GM21381 (cell line): ENCODE results near the gene KATNB1.

Experiments
- ATAC-seq: cut with Tn5 transposase; IDR thresholded peaks from one replicate; pipeline ENCODE4 v1.9.1; 2021; ENCODE audit warnings: mild to moderate bottlenecking, moderate library complexity; ENCODE audit not compliant: unreplicated experiment

Gene KATNB1

GRCh38 chr16:57735755-57736418 is at the start of gene KATNB1:
KATNB1 (plus strand) TSS chr16:57735770; CDS start chr16:57737244, 1,474 bp downstream.
- no peak for ATAC-seq

DNA sequence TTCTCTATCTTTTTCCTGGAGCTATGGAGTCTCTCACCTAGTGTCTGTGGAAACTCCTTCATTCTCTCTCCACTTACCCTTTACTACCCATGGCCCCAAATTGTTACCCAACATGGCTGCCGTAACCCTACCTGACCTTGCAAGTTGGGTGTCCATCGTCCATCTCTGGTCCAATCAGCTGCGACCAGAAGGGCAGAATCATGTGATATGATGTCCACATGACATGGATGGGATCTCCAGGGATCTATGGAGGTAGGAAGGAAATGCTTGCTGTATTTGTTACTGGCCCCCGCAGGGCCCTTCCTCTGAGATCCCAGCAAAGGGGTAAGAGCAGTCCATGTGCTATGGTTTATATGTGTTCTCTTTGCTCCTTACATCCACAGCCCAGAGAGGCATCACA is 49.0 kb upstream of the KATNB1 start:
- no peak for ATAC-seq

DNA sequence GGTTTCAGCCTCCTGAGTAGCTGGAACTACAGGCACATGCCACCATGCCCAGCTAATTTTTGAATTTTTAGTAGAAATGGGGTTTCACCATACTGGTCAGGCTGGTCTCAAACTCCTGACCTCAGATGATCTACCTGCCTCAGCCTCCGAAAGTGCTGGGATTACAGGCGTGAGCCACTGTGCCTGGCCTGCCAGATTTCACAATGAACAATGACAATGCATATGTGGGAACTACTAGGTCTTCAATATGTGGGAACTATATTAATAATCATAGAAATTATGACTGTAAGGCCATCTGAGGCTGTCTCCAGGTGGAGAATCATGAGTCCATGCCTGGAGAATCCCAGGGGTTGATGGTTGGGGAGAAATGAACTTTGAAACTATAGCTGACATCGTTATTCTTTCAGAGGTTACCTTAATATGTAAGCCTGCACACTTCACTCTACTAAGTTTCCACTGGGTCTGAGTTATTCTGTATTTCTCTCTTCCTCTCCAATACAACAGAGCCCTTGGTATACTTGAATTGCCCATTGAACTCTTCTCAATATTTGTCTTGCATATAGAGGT is 48.1 kb upstream of the KATNB1 start:
- no peak for ATAC-seq

DNA sequence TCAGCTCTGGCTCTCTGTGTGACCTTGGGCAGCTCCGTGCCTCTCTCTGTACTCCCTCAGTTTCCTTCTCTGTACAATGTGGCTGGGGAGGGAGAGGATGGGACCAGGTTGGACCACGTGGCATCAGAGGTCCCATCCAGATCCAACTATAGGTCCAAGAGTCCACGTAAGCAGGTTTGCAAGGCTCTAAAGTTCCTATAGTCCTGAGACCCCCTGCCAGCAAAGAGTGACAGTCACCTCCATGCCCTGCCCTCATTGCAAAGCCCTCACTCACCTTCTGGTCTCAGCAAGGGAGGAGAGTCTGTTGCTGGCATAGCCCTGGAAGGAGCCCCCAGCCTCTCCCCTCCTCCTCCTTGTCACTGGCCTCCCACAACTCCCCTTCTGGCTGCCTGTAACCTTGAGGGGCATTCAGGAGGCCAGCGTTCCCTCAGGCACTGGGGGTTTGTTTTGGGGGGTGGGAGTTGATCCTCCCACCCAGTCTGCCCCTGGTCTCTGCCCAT is 47.0 kb upstream of the KATNB1 start:
- no peak for ATAC-seq

DNA sequence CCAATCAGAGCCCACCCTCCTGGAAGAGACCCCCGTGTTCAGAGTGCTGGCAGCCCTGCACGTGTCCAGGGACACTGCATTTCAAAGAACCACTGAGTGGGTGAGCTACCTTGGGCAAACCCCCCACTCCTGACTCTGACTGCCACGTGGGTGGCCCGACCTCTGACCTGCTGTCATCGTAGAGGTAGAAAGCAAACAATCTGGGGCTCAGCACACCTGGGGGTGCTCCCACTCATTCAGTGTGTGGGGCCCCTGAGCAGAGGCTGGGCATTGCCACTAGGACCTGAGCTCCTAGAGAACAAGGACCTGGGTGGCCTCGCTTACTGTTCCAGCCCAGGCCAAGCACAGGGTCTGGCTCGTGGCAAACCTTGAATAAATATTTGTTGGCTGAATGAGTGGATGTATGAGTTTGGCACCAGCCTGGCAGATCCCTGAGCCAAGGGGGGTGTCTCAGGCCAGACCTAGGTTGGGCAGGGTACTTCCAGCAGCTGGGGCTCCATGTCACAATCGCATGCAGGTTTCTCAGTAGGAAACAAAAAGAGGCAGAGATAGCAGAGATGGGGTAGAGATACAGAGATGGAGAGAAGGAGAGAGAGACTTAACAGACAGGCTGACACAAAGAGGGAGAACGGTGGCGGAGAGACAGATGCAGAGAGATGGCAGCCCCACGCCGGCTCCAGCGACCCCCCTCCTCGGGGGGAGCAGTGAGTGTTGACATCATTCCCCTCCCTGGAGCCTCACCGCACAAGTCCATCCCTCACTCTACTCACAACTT is 46.4 kb upstream of the KATNB1 start:
- no peak for ATAC-seq

GRCh38 chr16:57689762-57690558 is 45.6 kb upstream of the KATNB1 start:
- ATAC-seq, result peak; percentile 56

DNA sequence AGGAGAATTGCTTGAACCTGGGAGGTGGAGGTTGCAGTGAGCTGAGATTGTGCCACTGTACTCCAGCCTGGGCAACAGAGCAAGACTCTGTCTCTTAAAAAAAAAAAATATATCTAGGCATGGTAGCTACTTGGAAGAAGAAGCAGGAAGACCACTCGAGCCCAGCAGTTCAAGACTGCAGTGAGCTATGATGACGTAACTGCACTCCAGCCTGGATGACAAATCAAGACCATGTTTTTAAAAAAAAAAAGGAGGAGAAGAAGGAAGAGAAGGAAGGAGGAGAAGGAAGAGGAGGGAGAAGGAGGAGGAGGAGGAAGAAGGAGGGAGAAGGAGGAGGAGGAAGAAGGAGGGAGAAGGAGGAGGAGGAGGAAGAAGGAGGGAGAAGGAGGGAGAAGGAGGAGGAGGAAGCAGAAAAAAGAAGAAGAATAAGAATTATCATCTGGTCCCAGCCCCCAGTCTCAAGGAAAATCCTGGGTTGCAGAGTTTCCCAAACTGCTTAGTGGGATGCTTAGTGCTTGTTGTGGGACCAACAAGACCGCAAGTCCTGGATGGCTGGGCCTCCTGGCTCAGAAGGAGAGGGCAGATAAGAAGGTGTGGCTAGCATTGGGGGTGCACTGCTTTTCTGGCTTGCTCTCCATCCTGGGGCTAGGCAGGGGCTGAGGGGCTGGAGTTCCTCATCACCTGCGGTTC is 44.6 kb upstream of the KATNB1 start:
- ATAC-seq, result no peak

GRCh38 chr16:57692636-57693035 is 42.9 kb upstream of the KATNB1 start:
- no peak for ATAC-seq

DNA sequence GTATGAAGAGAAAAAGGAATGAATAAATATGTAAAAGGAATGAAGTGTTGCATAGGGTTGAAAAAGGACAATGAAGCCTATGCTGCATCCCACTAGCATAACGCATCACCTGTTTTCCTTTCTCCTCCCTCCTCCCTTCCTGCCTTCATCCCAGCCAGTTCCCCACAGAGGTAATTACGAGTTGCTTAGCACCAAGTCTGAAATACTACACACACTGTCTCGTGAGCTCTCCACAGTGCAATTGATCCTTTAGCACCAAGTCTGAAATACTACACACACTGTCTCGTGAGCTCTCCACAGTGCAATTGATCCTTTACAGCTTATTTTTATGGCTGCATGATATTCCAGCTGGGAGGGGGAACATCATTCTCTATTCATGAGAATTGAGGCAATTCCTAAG is 42.0 kb upstream of the KATNB1 start:
- no peak for ATAC-seq

GRCh38 chr16:57694231-57694724 is 41.3 kb upstream of the KATNB1 start:
- no peak for ATAC-seq

- ATAC-seq, result no peak
These were observed 40.6 kb upstream of the KATNB1 start, which contains the start of gene DRC7 for GRCh38 chr16:57694725-57695679. DRC7 (plus strand) TSS chr16:57694806; CDS start chr16:57697950, 3,144 bp downstream.

GRCh38 chr16:57695680-57696069 is 39.9 kb upstream of the KATNB1 start:
- no peak for ATAC-seq

- ATAC-seq, result no peak
These were observed 39.3 kb upstream of the KATNB1 start for GRCh38 chr16:57696240-57696639.

DNA sequence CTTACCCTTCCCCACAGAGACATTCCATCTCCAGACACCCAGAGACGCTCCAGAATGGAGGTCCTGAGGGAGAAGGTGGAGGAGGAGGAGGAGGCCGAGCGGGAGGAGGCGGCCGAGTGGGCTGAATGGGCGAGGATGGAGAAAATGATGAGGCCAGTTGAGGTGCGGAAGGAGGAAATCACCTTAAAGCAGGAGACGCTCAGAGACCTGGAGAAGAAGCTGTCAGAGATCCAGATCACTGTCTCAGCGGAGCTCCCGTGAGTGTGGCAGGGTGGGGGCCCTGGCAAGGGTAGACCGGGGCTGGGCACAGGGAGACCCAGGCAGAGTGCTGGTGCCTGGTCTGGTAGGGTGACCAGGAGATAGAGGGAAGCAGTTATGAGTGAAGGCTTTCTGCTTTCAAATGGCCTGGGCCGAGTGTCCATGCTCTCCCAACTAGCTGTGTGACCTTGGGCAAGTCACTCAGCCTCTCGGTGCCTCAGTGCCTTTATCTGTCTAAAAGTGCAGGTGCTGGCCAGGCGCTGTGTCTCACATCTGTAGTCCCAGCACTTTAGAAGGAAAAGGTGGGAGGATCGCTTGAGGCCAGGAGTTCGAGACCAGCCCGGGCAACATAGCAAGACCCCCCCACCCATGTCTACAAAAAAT is 37.6 kb upstream of the KATNB1 start:
- ATAC-seq, result no peak

DNA sequence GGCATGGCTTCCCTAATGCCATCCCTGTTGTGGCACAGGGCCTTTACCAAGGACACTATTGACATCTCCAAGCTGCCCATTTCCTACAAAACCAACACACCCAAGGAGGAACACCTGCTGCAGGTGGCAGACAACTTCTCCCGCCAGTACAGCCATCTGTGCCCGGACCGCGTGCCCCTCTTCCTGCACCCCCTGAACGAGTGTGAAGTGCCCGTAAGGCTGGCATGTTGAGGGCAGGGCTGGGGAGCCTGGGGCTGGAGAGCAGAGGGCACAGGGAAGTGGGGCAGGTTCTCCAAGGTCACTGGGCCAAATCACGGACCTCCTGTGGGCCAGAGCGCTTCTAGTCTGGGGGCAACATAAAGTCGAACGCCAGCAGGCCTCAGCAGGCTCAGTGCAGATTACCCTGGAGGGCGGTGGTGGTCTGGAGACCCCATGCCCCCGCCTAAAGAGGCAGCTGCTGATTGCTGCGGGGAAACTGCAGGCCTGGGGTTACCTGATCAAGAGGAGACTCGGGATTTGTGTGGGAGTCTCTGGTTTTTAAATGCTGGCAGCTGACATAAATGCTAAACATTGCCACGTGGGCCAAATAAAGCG is 36.7 kb upstream of the KATNB1 start:
- no peak for ATAC-seq

DNA sequence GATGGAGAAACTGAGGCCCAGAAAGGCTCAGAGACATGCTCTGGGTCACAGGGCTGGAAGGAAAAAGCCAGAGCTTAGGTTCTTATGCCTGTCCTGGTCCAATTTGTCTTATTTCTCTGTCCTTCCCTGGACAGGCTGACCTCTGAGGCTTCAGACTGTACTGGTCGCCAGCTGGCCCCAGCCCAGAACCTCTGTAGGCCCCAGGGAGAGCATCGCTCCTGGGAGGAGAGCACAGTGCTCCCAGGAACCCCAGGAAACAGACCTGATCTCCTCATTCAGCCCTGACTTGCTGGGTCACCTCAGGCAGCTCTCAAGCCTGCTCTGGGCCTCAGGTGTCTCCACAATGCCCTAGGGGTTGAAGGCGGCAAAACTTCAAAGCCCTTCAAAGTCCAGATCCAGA is 36.1 kb upstream of the KATNB1 start:
- ATAC-seq, result no peak

DNA sequence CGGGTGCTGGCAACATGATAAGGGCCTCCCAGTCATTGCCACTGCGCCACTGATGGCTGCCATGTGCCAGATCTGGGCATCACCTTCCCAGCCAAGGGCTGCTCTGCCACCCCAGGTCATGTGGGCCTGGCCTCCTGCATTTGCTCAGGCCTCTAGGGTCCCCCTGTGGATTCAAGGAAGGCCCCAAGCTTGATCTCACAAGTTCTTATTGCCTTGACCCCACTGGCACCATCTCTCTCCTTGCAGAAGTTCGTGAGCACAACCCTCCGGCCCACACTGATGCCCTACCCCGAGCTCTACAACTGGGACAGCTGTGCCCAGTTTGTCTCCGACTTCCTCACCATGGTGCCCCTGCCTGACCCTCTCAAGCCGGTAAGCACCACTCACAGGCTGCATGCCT is 35.7 kb upstream of the KATNB1 start:
- no peak for ATAC-seq
